DND-41 (cell line): Measurements from ENCODE around the gene GSN.

ENCODE experiments used
- CTCF ChIP-seq: IDR thresholded peaks from 2 replicates; pipeline ENCODE4 v1.5.1; 2012; ENCODE audit warnings: borderline replicate concordance, low read length, moderate library complexity, mild to moderate bottlenecking; ENCODE audit not compliant: poor library complexity, severe bottlenecking; ENCODE audit errors: extremely low read depth
- EZH2 ChIP-seq: IDR thresholded peaks from 3 replicates; pipeline ENCODE4 v1.6.1; 2012; ENCODE audit warnings: borderline replicate concordance, low read depth, mild to moderate bottlenecking, moderate library complexity, low read length, inconsistent platforms; ENCODE audit not compliant: severe bottlenecking

GRCh38 chr9:121360601-121361374 lies 92.8 kb downstream of the GSN start:
- TF ChIP-seq EZH2 (no peak), CTCF (no peak)
